ENCODE results near the gene C4B. TPM values are rescaled to one million over a fixed set of nuclear protein-coding genes. Genes with fewer than 3 reads are reported as not detected.

The C4B gene
- polyA plus RNA-seq, 2 of the 4 experiments (the other 2 are of a cell fraction) = 1.3 TPM

- ChIA-PET POLR2A (no interaction called here), CTCF (no interaction called here)
- TF ChIP-seq HDAC2 (IDR thresholded peaks at IDR 0.05) = no peak
- TF ChIP-seq HOXA7 (CRISPR knock-in tag; IDR thresholded peaks at IDR 0.05) = no peak
- no peak for TF ChIP-seq USF2 (IDR thresholded peaks at IDR 0.05)
- no peak for TF ChIP-seq ELK1 (IDR thresholded peaks at IDR 0.05; ENCODE audit: low read depth, low read length)
- TF ChIP-seq FOSB (CRISPR knock-in tag; IDR thresholded peaks at IDR 0.05) = no peak
- TF ChIP-seq HMGXB4 (CRISPR knock-in tag; IDR thresholded peaks at IDR 0.05; ENCODE audit: borderline replicate concordance) = no peak
- TF ChIP-seq BCL3 (IDR thresholded peaks at IDR 0.05) = no peak
- no peak for TF ChIP-seq CEBPB (IDR thresholded peaks at IDR 0.05)
- no peak for TF ChIP-seq ZC3H11A (IDR thresholded peaks at IDR 0.05)
- no peak for TF ChIP-seq ZFP36 (IDR thresholded peaks at IDR 0.05; ENCODE audit: borderline replicate concordance, partially characterized antibody)
- Histone ChIP-seq H3K4me1 (peaks cover 9% of the 10 kb centered on the region; the same call in 1 of the 3 replicates), H3K27ac (no peak overlapping the region), H3K9me3 (no peaks in the 10 kb centered on the region), H3K4me3 (no peak overlapping the region), H3K4me2 (no peak overlapping the region)
- DNase-seq (ENCODE audit: low read depth in 1 of 2, low spot score in 1 of 2) (no peak), FAIRE-seq (no peak), ATAC-seq (no peak)
- 92% methylated on average over 2 of the region's 3 CpGs for WGBS (ENCODE audit: missing lambda C conversion rate)
Measured at GRCh38 chr6:31967926-31968320, 46.7 kb upstream of the C4B start.

GRCh38 chr6:31968326-31968725 lies 46.3 kb upstream of the C4B start:
- DNase-seq (ENCODE audit: low read depth in 1 of 2, low spot score in 1 of 2) = no peak
- no peak for FAIRE-seq
- WGBS (ENCODE audit: missing lambda C conversion rate) = 94% methylated on average over 4 of the region's 11 CpGs
- H3K4me2 ChIP-seq = no peak overlapping the region
- H3K4me1 ChIP-seq = peaks cover 13% of the 10 kb centered on the region; the same call in 1 of the 3 replicates
- ChIA-PET CTCF (no interaction called here), POLR2A (no interaction called here)
- no peak for ATAC-seq
- no peaks in the 10 kb centered on the region for H3K9me3 ChIP-seq
- no peak overlapping the region for H3K27ac ChIP-seq
- no peak overlapping the region for H3K4me3 ChIP-seq
- TF ChIP-seq MAFK (IDR thresholded peaks at IDR 0.05; ENCODE audit: partially characterized antibody) = no peak
- no peak for TF ChIP-seq FOSB (CRISPR knock-in tag; IDR thresholded peaks at IDR 0.05)
- TF ChIP-seq ELK1 (IDR thresholded peaks at IDR 0.05; ENCODE audit: low read depth, low read length) = no peak
- TF ChIP-seq HEYL (CRISPR knock-in tag; IDR thresholded peaks at IDR 0.05) = no peak
- TF ChIP-seq HES2 (IDR thresholded peaks at IDR 0.05) = no peak
- TF ChIP-seq ZSCAN20 (CRISPR knock-in tag; IDR thresholded peaks at IDR 0.05) = no peak
- no peak for TF ChIP-seq CHD2 (IDR thresholded peaks at IDR 0.05; ENCODE audit: low read length, partially characterized antibody)
- TF ChIP-seq SREBF2 (IDR thresholded peaks at IDR 0.05) = no peak
- no peak for TF ChIP-seq NPAS2 (CRISPR knock-in tag; IDR thresholded peaks at IDR 0.05; ENCODE audit: borderline replicate concordance)
- no peak for TF ChIP-seq ATOH8 (CRISPR knock-in tag; IDR thresholded peaks at IDR 0.05; ENCODE audit: low read depth)
- TF ChIP-seq BHLHE40 (IDR thresholded peaks at IDR 0.05; ENCODE audit: low read depth, low read length) = no peak
- TF ChIP-seq ZFP36 (IDR thresholded peaks at IDR 0.05; ENCODE audit: borderline replicate concordance, partially characterized antibody) = no peak
- no peak for TF ChIP-seq TFCP2L1 (CRISPR knock-in tag; IDR thresholded peaks at IDR 0.05)
- no peak for TF ChIP-seq CTCF (IDR thresholded peaks at IDR 0.05)
